SIG-M5 treated with dmso at 0.1 percent for 504 hours (cell line): ENCODE data around the gene CDK14.
A peak's percentile ranks its signal among the peaks of the same experiment; 100 is the strongest.

Experiments used
- DNase-seq: peaks from one replicate; lab custom pipeline; 2025; ENCODE audit not compliant: unreplicated experiment; lab: John Stamatoyannopoulos, UW

Gene CDK14

GRCh38 chr7:90677486-90678404, 81.6 kb downstream of the CDK14 start:
- DNase-seq = no peak

GRCh38 chr7:90678986-90679385, 82.9 kb downstream of the CDK14 start:
- DNase-seq = no peak

- no peak for DNase-seq
Measured at GRCh38 chr7:90680484-90680883, 84.4 kb downstream of the CDK14 start.

- no peak for DNase-seq
Measured at GRCh38 chr7:90681336-90682022, 85.4 kb downstream of the CDK14 start.

GRCh38 chr7:90686146-90686545, 90.0 kb downstream of the CDK14 start:
- DNase-seq = no peak

- no peak for DNase-seq
Measured at GRCh38 chr7:90688810-90689209, 92.7 kb downstream of the CDK14 start.

- DNase-seq = no peak
Measured at GRCh38 chr7:90689260-90689659, 93.1 kb downstream of the CDK14 start.

- DNase-seq = no peak
Measured at GRCh38 chr7:90690159-90690858, 94.2 kb downstream of the CDK14 start.

GRCh38 chr7:90692396-90692795, 96.3 kb downstream of the CDK14 start:
- DNase-seq = no peak

- DNase-seq = no peak
Measured at GRCh38 chr7:90692947-90693346, 96.8 kb downstream of the CDK14 start.

GRCh38 chr7:90693939-90694338, 97.8 kb downstream of the CDK14 start:
- DNase-seq = no peak

GRCh38 chr7:90698616-90699015, 102.5 kb downstream of the CDK14 start:
- DNase-seq = no peak

- no peak for DNase-seq
Measured at GRCh38 chr7:90701021-90701420, 104.9 kb downstream of the CDK14 start.

GRCh38 chr7:90701771-90702170, 105.7 kb downstream of the CDK14 start:
- no peak for DNase-seq

- DNase-seq = no peak
Measured at GRCh38 chr7:90705391-90706071, 109.4 kb downstream of the CDK14 start.

- DNase-seq = no peak
Measured at GRCh38 chr7:90706072-90706716, 110.1 kb downstream of the CDK14 start.

GRCh38 chr7:90708841-90709317, 112.8 kb downstream of the CDK14 start:
- peak; percentile 10 for DNase-seq

GRCh38 chr7:90709501-90710465, 113.7 kb downstream of the CDK14 start:
- no peak for DNase-seq

GRCh38 chr7:90710466-90710850, 114.3 kb downstream of the CDK14 start:
- no peak for DNase-seq
